PFSK-1 (cell line): ENCODE results near the gene SH3PXD2A.

Experiments used
- POLR2AphosphoS5 ChIP-seq: IDR thresholded peaks from 2 replicates; pipeline ENCODE4 v1.6.1; 2012; ENCODE audit warnings: low read depth, mild to moderate bottlenecking, control low read depth, low read length, moderate library complexity
- TF ChIP-seq, protein P1 (sequence below), 2 experiments: IDR thresholded peaks; 2 replicates each; pipeline versions ENCODE4 v1.6.1 to v1.8.0; 2011 to 2012; ENCODE audit warnings: low read depth in 2 of 2, low read length in 2 of 2, control low read depth in 1 of 2, inconsistent platforms in 1 of 2, mild to moderate bottlenecking in 1 of 2, moderate library complexity in 1 of 2; ENCODE audit not compliant: insufficient read depth in 1 of 2

DNA sequence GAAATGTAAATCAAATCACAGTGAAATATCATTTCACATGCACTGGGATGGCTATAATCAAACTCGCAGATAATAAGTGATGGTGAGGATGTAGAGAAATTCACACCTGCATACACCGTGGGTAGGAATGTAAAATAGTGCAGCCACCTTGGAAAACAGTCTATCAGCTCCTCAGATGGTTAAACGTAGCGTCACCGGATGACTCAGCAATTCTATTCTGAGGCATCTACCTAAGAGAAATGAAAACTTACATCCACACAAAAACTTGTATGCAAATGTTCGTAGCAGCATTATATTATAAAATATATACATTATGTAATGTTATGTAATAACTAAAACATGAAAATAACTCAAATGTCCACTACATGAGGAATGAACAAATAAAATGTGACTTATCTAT is 38.9 kb downstream of the SH3PXD2A start:
- TF ChIP-seq POLR2AphosphoS5 = no peak
- TF ChIP-seq, protein P1, sequence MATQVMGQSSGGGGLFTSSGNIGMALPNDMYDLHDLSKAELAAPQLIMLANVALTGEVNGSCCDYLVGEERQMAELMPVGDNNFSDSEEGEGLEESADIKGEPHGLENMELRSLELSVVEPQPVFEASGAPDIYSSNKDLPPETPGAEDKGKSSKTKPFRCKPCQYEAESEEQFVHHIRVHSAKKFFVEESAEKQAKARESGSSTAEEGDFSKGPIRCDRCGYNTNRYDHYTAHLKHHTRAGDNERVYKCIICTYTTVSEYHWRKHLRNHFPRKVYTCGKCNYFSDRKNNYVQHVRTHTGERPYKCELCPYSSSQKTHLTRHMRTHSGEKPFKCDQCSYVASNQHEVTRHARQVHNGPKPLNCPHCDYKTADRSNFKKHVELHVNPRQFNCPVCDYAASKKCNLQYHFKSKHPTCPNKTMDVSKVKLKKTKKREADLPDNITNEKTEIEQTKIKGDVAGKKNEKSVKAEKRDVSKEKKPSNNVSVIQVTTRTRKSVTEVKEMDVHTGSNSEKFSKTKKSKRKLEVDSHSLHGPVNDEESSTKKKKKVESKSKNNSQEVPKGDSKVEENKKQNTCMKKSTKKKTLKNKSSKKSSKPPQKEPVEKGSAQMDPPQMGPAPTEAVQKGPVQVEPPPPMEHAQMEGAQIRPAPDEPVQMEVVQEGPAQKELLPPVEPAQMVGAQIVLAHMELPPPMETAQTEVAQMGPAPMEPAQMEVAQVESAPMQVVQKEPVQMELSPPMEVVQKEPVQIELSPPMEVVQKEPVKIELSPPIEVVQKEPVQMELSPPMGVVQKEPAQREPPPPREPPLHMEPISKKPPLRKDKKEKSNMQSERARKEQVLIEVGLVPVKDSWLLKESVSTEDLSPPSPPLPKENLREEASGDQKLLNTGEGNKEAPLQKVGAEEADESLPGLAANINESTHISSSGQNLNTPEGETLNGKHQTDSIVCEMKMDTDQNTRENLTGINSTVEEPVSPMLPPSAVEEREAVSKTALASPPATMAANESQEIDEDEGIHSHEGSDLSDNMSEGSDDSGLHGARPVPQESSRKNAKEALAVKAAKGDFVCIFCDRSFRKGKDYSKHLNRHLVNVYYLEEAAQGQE (IDR thresholded peaks at IDR 0.05; ENCODE audit: insufficient read depth in 1 of 2, low read depth in 2 of 2, low read length in 2 of 2) = no peak
